ENCODE measurements around the gene SPI1.

DNA sequence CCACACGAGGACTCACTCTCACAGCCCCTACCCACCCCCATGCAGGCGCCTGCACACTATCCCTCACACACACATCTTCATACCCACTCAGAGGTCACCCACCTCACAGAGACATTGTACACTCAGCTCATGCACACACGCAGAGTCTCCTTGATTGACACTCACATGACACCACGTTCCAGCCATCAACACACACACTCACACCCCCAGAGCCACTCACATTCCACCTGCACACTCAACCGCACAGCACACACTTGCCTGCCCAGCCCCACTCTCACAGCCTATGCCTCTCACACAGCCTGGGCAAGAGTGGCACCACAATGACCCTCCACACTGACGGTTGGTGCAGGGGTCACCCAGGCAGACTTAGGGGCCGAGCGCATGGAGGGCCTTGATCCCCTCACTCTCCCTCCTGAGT, 2.2 kb downstream of the SPI1 start:
- no peak for TF ChIP-seq ZNF274 (IDR thresholded peaks at IDR 0.05; ENCODE audit: low read depth, low read length)
- no peak for TF ChIP-seq SUZ12 (IDR thresholded peaks at IDR 0.05; ENCODE audit: extremely low read depth, insufficient read depth, insufficient read length)
- TF ChIP-seq YY1 (IDR thresholded peaks at IDR 0.05; ENCODE audit: insufficient read depth, insufficient read length): no peak

Data from NT2/D1 (cell line).